ENCODE data around the gene SLC38A6.
A peak's percentile ranks its signal among the peaks of the same experiment; 100 is the strongest.

The SLC38A6 gene

DNA sequence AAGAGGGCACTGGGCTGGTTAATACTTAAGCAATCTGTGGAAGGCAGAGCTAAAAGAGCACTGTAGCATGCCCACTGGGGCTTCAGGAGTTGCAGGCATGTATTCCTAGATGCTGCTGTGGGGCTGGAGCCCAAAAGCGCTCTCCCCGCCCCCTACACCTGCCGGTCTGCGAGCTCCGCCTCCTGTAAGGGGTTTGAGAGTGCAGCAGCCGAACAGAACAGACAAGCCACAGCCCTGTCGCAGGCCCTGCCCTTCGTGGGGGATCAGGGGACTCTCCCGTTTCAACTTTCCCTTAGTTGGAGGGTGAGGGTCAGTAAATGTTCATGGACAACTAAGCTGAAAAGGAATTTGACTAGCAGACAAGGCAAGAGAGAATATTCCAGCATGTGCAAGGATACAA lies 17.6 kb downstream of the SLC38A6 start:
- no peak overlapping the region for H3K4me3 ChIP-seq (ENCODE audit: low read depth, low read length)
- TF ChIP-seq, protein P1, sequence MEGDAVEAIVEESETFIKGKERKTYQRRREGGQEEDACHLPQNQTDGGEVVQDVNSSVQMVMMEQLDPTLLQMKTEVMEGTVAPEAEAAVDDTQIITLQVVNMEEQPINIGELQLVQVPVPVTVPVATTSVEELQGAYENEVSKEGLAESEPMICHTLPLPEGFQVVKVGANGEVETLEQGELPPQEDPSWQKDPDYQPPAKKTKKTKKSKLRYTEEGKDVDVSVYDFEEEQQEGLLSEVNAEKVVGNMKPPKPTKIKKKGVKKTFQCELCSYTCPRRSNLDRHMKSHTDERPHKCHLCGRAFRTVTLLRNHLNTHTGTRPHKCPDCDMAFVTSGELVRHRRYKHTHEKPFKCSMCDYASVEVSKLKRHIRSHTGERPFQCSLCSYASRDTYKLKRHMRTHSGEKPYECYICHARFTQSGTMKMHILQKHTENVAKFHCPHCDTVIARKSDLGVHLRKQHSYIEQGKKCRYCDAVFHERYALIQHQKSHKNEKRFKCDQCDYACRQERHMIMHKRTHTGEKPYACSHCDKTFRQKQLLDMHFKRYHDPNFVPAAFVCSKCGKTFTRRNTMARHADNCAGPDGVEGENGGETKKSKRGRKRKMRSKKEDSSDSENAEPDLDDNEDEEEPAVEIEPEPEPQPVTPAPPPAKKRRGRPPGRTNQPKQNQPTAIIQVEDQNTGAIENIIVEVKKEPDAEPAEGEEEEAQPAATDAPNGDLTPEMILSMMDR (IDR thresholded peaks at IDR 0.05; ENCODE audit: borderline replicate concordance, insufficient read depth, low read depth, low read length), result no peak

DNA sequence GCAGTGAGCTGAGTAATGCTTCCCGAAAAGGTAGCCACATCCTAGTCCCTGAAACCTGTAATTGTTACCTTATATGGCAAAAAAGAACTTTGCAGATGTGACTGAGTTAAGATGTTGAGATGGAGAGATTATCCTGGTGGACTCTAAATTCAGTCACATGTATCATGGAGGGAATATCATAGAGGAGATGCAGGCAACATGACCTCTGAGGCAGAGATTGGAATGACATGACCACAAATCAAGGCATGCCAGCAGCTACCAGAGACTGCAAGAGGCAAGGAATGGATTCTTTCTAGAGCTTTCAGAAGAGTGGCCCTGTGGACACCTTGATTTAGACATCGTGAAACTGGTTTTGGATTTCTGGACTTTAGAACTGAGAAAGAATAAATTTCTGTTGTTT lies 18.5 kb downstream of the SLC38A6 start:
- no peak overlapping the region for H3K4me3 ChIP-seq (ENCODE audit: low read depth, low read length)
- TF ChIP-seq, protein P1 (IDR thresholded peaks at IDR 0.05; ENCODE audit: borderline replicate concordance, insufficient read depth, low read depth, low read length), result no peak

DNA sequence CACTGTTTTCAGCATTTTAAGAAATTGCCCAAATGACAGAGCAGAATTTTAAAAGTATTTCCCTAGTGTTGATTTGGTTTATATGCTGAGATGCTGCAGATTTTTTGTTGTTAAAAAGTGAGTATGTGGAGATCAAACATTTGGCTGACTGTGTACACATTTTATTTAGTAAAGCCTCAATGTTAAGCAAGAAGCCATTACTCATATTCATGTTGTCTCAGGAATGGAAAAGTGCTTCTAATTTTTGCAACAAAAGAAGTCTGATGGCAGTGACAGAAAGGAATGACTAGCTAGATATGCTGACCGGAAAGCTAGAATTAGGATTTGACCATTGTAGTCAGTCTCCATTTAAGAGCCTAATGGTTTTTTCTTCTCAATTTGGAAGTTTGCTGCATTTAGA lies 22.5 kb downstream of the SLC38A6 start:
- TF ChIP-seq, protein P1 (IDR thresholded peaks at IDR 0.05; ENCODE audit: borderline replicate concordance, insufficient read depth, low read depth, low read length), result no peak
- H3K4me3 ChIP-seq (ENCODE audit: low read depth, low read length), result no peak overlapping the region

DNA sequence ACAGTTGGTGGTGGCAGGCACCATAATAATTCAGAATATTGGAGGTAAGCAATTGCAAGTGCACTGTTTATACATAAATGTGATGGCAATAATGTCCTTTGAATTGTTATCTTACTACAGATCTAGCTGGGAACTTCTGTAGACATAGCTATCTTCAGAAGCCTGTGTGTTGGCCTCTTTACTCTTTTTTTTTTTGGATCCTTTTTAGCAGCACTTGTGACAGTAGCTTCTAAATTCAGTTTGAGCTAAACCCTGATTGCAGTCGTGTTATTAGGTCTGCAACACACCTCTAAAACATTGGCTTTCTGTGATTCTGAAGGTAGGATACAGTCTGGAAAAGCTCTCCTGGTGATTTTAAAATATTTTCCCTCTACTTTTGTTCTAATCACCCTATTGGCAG lies 38.5 kb downstream of the SLC38A6 start:
- H3K4me3 ChIP-seq (ENCODE audit: low read depth, low read length), result no peak overlapping the region
- TF ChIP-seq, protein P1 (IDR thresholded peaks at IDR 0.05; ENCODE audit: borderline replicate concordance, insufficient read depth, low read depth, low read length), result no peak

DNA sequence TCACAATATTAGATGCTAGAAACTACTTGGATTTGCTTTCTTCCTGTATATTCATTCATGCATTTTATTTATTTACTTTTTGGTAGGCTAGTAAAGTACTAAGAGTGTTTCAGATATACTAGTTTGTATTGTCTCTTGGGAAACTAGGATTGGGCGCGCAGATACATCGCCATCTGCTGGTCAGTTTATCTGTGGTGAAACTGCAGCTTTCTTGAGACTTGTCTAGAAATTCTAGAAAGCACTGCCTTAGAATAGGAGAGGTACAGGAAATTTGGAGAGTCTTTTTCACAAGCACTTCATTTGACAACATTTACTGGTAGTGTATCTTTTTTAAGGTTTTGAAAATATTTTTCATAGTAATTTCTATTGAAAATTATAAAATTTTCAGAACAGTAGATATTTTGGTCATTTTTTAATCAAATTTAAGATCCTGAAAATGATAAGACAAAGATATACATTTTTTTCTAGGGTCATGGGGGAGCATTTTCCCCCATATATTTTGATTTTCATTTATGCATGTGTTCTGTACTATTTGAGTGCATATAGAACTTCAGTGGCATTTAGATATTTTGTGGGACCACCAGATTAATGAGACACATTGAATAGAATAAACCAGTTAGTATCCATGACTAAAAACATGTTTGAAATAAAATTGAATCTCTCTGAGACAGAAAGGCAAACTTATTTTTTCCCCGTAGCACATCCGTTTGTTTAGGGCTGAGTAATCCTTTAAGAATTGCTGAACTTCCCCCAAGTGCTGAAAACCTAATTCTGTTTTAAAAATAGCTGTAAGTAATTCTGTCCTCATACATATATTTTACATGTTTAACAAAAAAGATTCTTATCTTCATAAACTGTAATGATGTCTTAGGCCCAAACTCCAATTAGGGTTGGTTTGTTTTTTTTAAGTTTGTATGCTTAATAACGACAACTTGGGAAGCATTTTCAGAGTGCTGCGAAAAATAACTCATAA lies 44.5 kb downstream of the SLC38A6 start:
- no peak overlapping the region for H3K4me3 ChIP-seq (ENCODE audit: low read depth, low read length)
- TF ChIP-seq, protein P1 (IDR thresholded peaks at IDR 0.05; ENCODE audit: borderline replicate concordance, insufficient read depth, low read depth, low read length), result peak; percentile 66; the same call in 1 of the 2 replicates

DNA sequence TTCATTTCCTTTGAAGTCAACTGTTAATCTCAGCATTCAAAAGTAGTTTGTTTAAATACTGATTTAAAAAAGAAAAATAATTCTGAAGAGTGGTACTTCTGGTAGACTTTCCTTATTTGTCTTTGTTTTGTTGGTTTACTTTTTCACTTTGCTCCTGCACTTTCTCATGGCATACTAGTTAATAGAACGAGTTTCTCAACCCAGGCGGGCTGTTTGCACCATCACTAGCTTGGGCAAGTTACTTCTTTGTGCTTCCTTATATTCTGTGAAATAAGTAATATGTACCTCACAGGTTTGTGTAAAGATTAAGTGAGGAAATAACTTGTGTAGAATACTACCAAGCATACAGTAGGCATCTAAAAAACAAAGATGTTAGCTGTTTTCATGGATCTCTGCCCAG lies 45.5 kb downstream of the SLC38A6 start:
- TF ChIP-seq, protein P1 (IDR thresholded peaks at IDR 0.05; ENCODE audit: borderline replicate concordance, insufficient read depth, low read depth, low read length), result no peak
- no peak overlapping the region for H3K4me3 ChIP-seq (ENCODE audit: low read depth, low read length)

DNA sequence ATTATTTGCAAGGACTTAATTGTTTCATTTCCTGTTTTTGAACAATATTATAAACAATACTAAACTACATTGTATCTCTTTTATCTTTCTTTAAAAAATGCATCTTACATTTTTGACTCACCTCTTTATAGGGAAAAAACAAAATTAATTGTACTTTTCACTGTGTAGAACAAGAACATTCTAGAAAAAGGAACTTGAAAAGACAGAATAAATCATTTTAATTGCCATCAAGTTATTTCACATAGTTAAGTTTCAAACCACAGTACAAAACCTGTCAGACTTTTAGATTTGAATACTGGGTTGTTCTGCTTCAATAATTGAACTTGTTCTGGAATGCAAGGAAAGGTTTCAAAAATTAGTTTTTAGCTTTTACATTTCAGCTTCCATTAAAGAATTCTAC lies 50.0 kb downstream of the SLC38A6 start:
- TF ChIP-seq, protein P1 (IDR thresholded peaks at IDR 0.05; ENCODE audit: borderline replicate concordance, insufficient read depth, low read depth, low read length), result no peak
- no peak overlapping the region for H3K4me3 ChIP-seq (ENCODE audit: low read depth, low read length)
